Measurements from ENCODE around the gene MMP11.

Gene MMP11

GRCh38 chr22:23801238-23801821, 28.7 kb downstream of the MMP11 start:
- DNase-seq (ENCODE audit: low read depth in 2 of 2, low spot score in 1 of 2), result no peak

GRCh38 chr22:23801886-23802377, 29.3 kb downstream of the MMP11 start:
- DNase-seq (ENCODE audit: low read depth in 2 of 2, low spot score in 1 of 2), result no peak

GRCh38 chr22:23803001-23803819, 30.6 kb downstream of the MMP11 start:
- no peak for DNase-seq (ENCODE audit: low read depth in 2 of 2, low spot score in 1 of 2)

GRCh38 chr22:23804781-23805291, 32.2 kb downstream of the MMP11 start:
- DNase-seq (ENCODE audit: low read depth in 2 of 2, low spot score in 1 of 2), result no peak

GRCh38 chr22:23806837-23807236, 34.2 kb downstream of the MMP11 start:
- no peak for DNase-seq (ENCODE audit: low read depth in 2 of 2, low spot score in 1 of 2)

GRCh38 chr22:23812378-23812777, 39.7 kb downstream of the MMP11 start:
- DNase-seq (ENCODE audit: low read depth in 2 of 2, low spot score in 1 of 2), result no peak

- no peak for DNase-seq (ENCODE audit: low read depth in 2 of 2, low spot score in 1 of 2)
Measured at GRCh38 chr22:23815541-23816155, 43.0 kb downstream of the MMP11 start.

GRCh38 chr22:23816156-23816976, 43.7 kb downstream of the MMP11 start:
- no peak for DNase-seq (ENCODE audit: low read depth in 2 of 2, low spot score in 1 of 2)

GRCh38 chr22:23817146-23817545, 44.5 kb downstream of the MMP11 start:
- DNase-seq (ENCODE audit: low read depth in 2 of 2, low spot score in 1 of 2), result no peak

- DNase-seq (ENCODE audit: low read depth in 2 of 2, low spot score in 1 of 2), result no peak
Measured at GRCh38 chr22:23818541-23818940, 45.9 kb downstream of the MMP11 start.

- no peak for DNase-seq (ENCODE audit: low read depth in 2 of 2, low spot score in 1 of 2)
Measured at GRCh38 chr22:23820748-23821211, 48.1 kb downstream of the MMP11 start.

- no peak for DNase-seq (ENCODE audit: low read depth in 2 of 2, low spot score in 1 of 2)
Measured at GRCh38 chr22:23822101-23822671, 49.5 kb downstream of the MMP11 start.

GRCh38 chr22:23823331-23823791, 50.7 kb downstream of the MMP11 start:
- no peak for DNase-seq (ENCODE audit: low read depth in 2 of 2, low spot score in 1 of 2)

GRCh38 chr22:23824476-23825245, 52.0 kb downstream of the MMP11 start:
- DNase-seq (ENCODE audit: low read depth in 2 of 2, low spot score in 1 of 2), result no peak

- DNase-seq (ENCODE audit: low read depth in 2 of 2, low spot score in 1 of 2), result no peak
Measured at GRCh38 chr22:23825246-23825905, 52.7 kb downstream of the MMP11 start.

GRCh38 chr22:23826510-23827350, 54.1 kb downstream of the MMP11 start:
- no peak for DNase-seq (ENCODE audit: low read depth in 2 of 2, low spot score in 1 of 2)

GRCh38 chr22:23827351-23827995, 54.8 kb downstream of the MMP11 start:
- no peak for DNase-seq (ENCODE audit: low read depth in 2 of 2, low spot score in 1 of 2)

Measured in stimulated activated CD8-positive, alpha-beta memory T cell treated with anti-CD3 and anti-CD28 coated beads, Interleukin-4, amount 100 ng/mL, for 1 hour (primary cell).